ENCODE data around the gene SRM. TPM values are rescaled to one million over a fixed set of nuclear protein-coding genes. Genes with fewer than 3 reads are reported as not detected.
"Not testable (repeated sequence)": the region's sequence is repeated elsewhere in the genome, so short reads cannot be mapped to it uniquely, and the experiment has no call there.

Gene SRM
- total RNA-seq, 4 donors from 2014 or later = 15.5 to 86.3 (median 42.8) TPM

DNA sequence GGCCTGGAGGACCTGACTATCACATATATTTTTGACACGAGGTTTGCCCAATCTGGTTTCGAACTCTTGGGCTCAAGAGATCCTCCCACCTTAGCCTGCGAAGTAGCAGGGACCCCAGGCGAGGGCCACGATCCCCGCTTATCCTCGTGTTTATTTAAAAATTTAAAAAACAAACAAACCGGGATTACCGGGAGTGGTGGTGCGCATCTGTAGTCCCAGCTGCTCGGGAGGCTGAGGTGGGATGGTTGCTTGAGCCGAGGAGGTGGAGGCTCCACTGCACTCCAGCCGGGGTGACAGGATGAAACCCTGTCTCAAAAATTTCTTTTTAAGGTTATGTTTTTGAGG is 40.3 kb upstream of the SRM start:
- H3K36me3 ChIP-seq = no peaks in the 10 kb centered on the region
- intact Hi-C loops (cut with DNase I; ENCODE audit: low total_unique reads) = no loop called here
- H3K9me3 ChIP-seq = no peaks in the 10 kb centered on the region
- peaks cover 0 to 4% of the 10 kb centered on the region in 2 donors for H3K4me1 ChIP-seq
- peak in 1 of 2 donors; percentile 17 for DNase-seq
- peak overlapping the region; percentile 86 to 88 for H3K4me3 ChIP-seq
- peak overlapping the region; percentile 71 to 72 for H3K27ac ChIP-seq
- H3K27me3 ChIP-seq = no peaks in the 10 kb centered on the region
- TF ChIP-seq, protein P1, sequence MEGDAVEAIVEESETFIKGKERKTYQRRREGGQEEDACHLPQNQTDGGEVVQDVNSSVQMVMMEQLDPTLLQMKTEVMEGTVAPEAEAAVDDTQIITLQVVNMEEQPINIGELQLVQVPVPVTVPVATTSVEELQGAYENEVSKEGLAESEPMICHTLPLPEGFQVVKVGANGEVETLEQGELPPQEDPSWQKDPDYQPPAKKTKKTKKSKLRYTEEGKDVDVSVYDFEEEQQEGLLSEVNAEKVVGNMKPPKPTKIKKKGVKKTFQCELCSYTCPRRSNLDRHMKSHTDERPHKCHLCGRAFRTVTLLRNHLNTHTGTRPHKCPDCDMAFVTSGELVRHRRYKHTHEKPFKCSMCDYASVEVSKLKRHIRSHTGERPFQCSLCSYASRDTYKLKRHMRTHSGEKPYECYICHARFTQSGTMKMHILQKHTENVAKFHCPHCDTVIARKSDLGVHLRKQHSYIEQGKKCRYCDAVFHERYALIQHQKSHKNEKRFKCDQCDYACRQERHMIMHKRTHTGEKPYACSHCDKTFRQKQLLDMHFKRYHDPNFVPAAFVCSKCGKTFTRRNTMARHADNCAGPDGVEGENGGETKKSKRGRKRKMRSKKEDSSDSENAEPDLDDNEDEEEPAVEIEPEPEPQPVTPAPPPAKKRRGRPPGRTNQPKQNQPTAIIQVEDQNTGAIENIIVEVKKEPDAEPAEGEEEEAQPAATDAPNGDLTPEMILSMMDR (IDR thresholded peaks at IDR 0.05) = no peak
- TF ChIP-seq POLR2A (IDR thresholded peaks at IDR 0.05) = no peak

DNA sequence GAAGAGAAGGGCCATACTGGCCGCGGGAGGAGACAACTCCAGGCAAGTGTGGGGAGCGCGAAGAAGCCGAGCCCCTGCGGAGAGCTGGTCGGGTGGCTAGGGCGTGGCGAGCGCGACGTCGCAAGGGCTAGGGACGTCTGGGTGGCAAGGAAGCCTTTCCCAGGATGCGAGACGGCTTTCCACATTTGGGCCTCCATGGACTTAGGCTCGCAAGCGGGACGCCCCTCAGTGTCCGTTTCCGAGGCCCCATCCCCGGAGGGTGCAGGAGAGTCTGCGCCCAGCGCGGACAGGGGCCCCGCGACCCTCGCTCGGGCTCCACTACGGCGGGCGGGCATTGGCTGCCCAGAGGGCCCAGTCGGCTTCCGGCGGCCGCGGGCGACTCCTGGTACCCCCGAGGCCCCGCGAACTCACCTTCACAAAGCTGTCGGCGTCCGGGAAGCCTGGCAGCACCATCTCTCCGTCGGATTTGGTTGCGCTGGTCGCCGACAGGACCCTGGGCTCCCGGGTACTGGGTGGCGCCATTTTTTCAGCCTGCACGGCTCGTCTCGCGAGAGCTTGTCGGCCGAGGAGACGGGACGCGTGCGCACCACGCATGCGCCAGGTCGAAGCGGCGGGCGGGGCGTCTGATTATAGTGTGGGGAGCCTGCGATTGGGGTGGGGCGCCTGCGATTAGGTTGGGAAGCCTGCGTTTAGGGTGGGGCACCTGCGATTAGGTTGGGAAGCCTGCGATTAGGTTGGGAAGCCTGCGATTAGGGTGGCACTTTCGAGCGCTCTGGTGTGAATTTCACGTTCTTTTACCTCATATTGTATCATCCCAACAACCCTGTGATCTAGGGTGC is 39.7 kb upstream of the SRM start, which contains the start of gene EXOSC10:
Gene EXOSC10, minus strand, starts transcription at position 560 of the 839 bp plus-strand sequence. Its CDS starts 38 bp downstream, at position 522.
- no peaks in the 10 kb centered on the region for H3K36me3 ChIP-seq
- H3K27ac ChIP-seq = peak within 1 kb of the TSS; percentile 71 to 72
- peak within 1 kb of the TSS; percentile 86 to 88 for H3K4me3 ChIP-seq
- H3K4me1 ChIP-seq = peaks cover 0 to 4% of the 10 kb centered on the region in 2 donors
- no peaks in the 10 kb centered on the region for H3K27me3 ChIP-seq
- TF ChIP-seq, protein P1 (IDR thresholded peaks at IDR 0.05) = peak in 1 of 4 experiments; percentile 12
- peak; percentile 38 to 71 for TF ChIP-seq POLR2A (IDR thresholded peaks at IDR 0.05)
- intact Hi-C loops (cut with DNase I; ENCODE audit: low total_unique reads) = no loop called here
- no peaks in the 10 kb centered on the region for H3K9me3 ChIP-seq
- DNase-seq = peak; percentile 90 to 94

DNA sequence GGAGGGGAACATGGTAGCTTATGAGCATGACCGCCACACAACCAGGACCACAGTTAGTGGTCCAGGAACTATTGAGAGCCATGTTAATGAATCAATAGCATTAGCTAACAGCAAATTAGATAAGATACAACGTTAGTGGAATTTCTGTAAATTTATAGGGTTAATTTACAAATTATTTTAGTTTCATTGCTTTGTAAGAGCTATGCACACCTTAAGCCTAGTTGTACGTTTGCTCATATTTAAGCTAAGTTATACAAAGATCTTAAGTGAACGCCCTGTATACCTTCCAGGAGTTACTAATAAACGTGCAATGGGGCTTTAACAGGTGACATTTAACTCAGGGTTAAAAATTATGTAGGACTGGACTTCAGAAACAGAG is 39.1 kb upstream of the SRM start:
- Histone ChIP-seq H3K27ac (peak overlapping the region; percentile 71 to 72), H3K36me3 (no peaks in the 10 kb centered on the region)

DNA sequence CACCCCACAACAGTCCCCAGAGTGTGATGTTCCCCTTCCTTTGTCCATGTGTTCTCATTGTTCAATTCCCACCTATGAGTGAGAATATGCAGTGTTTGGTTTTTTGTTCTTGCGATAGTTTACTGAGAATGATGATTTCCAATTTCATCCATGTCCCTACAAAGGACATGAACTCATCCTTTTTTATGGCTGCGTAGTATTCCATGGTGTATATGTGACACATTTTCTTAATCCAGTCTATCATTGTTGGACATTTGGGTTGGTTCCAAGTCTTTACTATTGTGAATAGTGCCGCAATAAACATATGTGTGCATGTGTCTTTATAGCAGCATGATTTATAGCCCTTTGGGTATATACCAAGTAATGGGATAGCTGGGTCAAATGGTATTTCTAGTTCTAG is 24.0 kb upstream of the SRM start:
- H3K27me3 ChIP-seq; H3K36me3 ChIP-seq; DNase-seq; H3K4me3 ChIP-seq; H3K9me3 ChIP-seq; H3K27ac ChIP-seq; H3K4me1 ChIP-seq; intact Hi-C loops (cut with DNase I; ENCODE audit: low total_unique reads): not testable (repeated sequence)

More for the DNA sequence above, 39.1 kb upstream of the SRM start:
- intact Hi-C loops (cut with DNase I; ENCODE audit: low total_unique reads) = no loop called here
- peaks cover 0 to 4% of the 10 kb centered on the region in 2 donors for H3K4me1 ChIP-seq
- DNase-seq = no peak
- TF ChIP-seq, protein P1 (IDR thresholded peaks at IDR 0.05) = no peak
- TF ChIP-seq POLR2A (IDR thresholded peaks at IDR 0.05) = no peak
- H3K9me3 ChIP-seq = no peaks in the 10 kb centered on the region
- H3K27me3 ChIP-seq = no peaks in the 10 kb centered on the region
- peak overlapping the region; percentile 86 to 88 for H3K4me3 ChIP-seq

DNA sequence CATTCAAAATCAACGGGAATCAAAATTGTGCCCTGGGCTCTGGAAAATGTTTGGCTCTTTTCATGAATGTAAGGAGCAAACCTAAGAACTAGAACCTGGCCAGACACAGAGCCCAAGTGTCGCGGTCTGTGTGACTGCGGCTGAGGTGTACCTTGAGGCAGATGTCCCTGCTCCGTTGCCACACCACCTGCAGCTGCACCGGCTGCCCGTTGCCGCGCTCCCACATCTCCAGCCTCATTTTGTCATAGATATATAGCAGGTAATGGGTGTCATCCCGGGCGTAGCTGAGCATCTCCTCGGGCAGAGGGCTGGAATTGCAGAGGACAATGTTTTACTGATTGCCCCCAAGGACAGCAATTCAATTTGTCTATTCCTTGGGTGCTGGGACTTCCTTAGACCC is 21.1 kb upstream of the SRM start:
- Histone ChIP-seq H3K4me1 (no peaks in the 10 kb centered on the region), H3K27me3 (no peaks in the 10 kb centered on the region), H3K27ac (no peak overlapping the region), H3K4me3 (no peak overlapping the region), H3K9me3 (no peaks in the 10 kb centered on the region), H3K36me3 (no peaks in the 10 kb centered on the region)
- no peak for DNase-seq
- no peak for TF ChIP-seq POLR2A (IDR thresholded peaks at IDR 0.05)
- TF ChIP-seq, protein P1 (IDR thresholded peaks at IDR 0.05) = no peak
- intact Hi-C loops (cut with DNase I; ENCODE audit: low total_unique reads) = no loop called here
